GM23248 (cell line): ENCODE data around the gene WWOX. TPM values are rescaled to one million over a fixed set of nuclear protein-coding genes. Genes with fewer than 3 reads are reported as not detected.

Experiments
- DNase-seq: peaks from one replicate; pipeline ENCODE4 v3.0.0-alpha.2; 2015
- H2AFZ ChIP-seq: fragments of 200-600 bp; sonication (generic); 2 replicates; pipeline ENCODE4 v1.6.1; 2016; ENCODE audit warnings: antibody characterized with exemption
- H3F3A ChIP-seq: fragments of 200-600 bp; sonication (generic); 2 replicates; pipeline ENCODE4 v1.6.1; 2016; ENCODE audit warnings: mild to moderate bottlenecking, antibody characterized with exemption, mixed run types; ENCODE audit not compliant: insufficient read depth
- H3K27ac ChIP-seq: fragments of 200-600 bp; sonication (generic); 2 replicates; pipeline ENCODE4 v1.5.1; 2016; ENCODE audit warnings: mild to moderate bottlenecking
- H3K27me3 ChIP-seq: fragments of 200-600 bp; sonication (generic); replicated peaks from 2 replicates; pipeline ENCODE4 v1.6.1; 2016; ENCODE audit warnings: mild to moderate bottlenecking; ENCODE audit not compliant: insufficient read depth
- H3K36me3 ChIP-seq: fragments of 200-600 bp; sonication (generic); 2 replicates; pipeline ENCODE4 v1.6.1; 2016; ENCODE audit warnings: low read depth, mild to moderate bottlenecking
- H3K4me1 ChIP-seq: fragments of 200-600 bp; sonication (generic); 2 replicates; pipeline ENCODE4 v1.6.1; 2016; ENCODE audit warnings: mild to moderate bottlenecking; ENCODE audit not compliant: insufficient read depth
- H3K4me2 ChIP-seq: fragments of 200-600 bp; sonication (generic); one replicate; pipeline ENCODE4 v1.6.1; 2016; ENCODE audit warnings: mild to moderate bottlenecking; ENCODE audit not compliant: unreplicated experiment
- H3K4me3 ChIP-seq: fragments of 200-600 bp; sonication (generic); 2 replicates; pipeline ENCODE4 v1.5.1; 2016; ENCODE audit warnings: mild to moderate bottlenecking
- H3K79me2 ChIP-seq: fragments of 200-600 bp; sonication (generic); 2 replicates; pipeline ENCODE4 v1.6.1; 2016; ENCODE audit warnings: mild to moderate bottlenecking; ENCODE audit not compliant: insufficient read depth
- H3K9ac ChIP-seq: fragments of 200-600 bp; sonication (generic); 2 replicates; pipeline ENCODE4 v1.6.1; 2016; ENCODE audit warnings: mild to moderate bottlenecking
- H3K9me2 ChIP-seq: fragments of 200-600 bp; sonication (generic); 2 replicates; pipeline ENCODE4 v1.6.1; 2016; ENCODE audit warnings: mixed run types, mild to moderate bottlenecking, moderate library complexity; ENCODE audit not compliant: insufficient read depth
- H3K9me3 ChIP-seq: fragments of 200-600 bp; sonication (generic); one replicate; pipeline ENCODE4 v1.6.1; 2017; ENCODE audit warnings: low read depth
- H4K20me1 ChIP-seq: fragments of 200-600 bp; sonication (generic); 2 replicates; pipeline ENCODE4 v1.6.0; 2016; ENCODE audit not compliant: insufficient read depth
- EZH2 ChIP-seq: fragments of 200-600 bp; sonication (generic); IDR thresholded peaks from 2 replicates; pipeline ENCODE4 v1.6.1; 2018; ENCODE audit warnings: antibody characterized with exemption, mild to moderate bottlenecking; ENCODE audit not compliant: insufficient read depth, poor library complexity, severe bottlenecking
- EZH2phosphoT487 ChIP-seq: fragments of 200-600 bp; sonication (generic); IDR thresholded peaks from 2 replicates; pipeline ENCODE4 v1.6.1; 2018; ENCODE audit warnings: antibody characterized with exemption, moderate library complexity, mild to moderate bottlenecking, low read depth; ENCODE audit not compliant: insufficient read depth
- WGBS, 2 experiments: methylation state at CpG; one replicate each; pipeline ENCODE4 v1.1.6; 2015 to 2017; ENCODE audit warnings: low lambda C conversion rate in 2 of 2, low coverage in 1 of 2; ENCODE audit errors: missing lambda C conversion rate in 2 of 2; 5-methylcytosine and 5-hydroxymethylcytosine counted together
- in situ Hi-C: fragments of 300-500 bp; cut with MboI; formaldehyde crosslinking; loops from 2 replicates; pipeline ENCODE4 v1.15.0; 2020
- polyA plus RNA-seq: library from polyadenylated mRNA; unstranded; fragments of >200 nt; fragmentation: Nextera tagmentation; extraction: Ambion mirVana; gene quantifications from 2 replicates; pipeline ENCODE4 v1.2.1, GENCODE V29; 2016
- total RNA-seq: library from RNA; depleted of rRNA; stranded (reverse); fragments of >200 nt; shearing (Covaris generic); gene quantifications from 2 replicates; pipeline ENCODE4 v1.2.3, GENCODE V29; 2014

WWOX gene
- total and polyA plus RNA-seq, 2 experiments from 2014 or later = 4.5 to 6.6 TPM

- no peaks in the 10 kb centered on the region for H4K20me1 ChIP-seq
- no peak for DNase-seq
- H3K36me3 ChIP-seq = no peaks in the 10 kb centered on the region
- no peak overlapping the region for H2AFZ ChIP-seq
- H3K9me3 ChIP-seq = no peaks in the 10 kb centered on the region
- no peaks in the 10 kb centered on the region for H3K9me2 ChIP-seq
- WGBS, 2 experiments = 7 to 9% methylated on average over 9 of the region's 9 CpGs
- no peak overlapping the region for H3K4me3 ChIP-seq
- in situ Hi-C loops = no loop called here
- H3K27me3 ChIP-seq = no peaks in the 10 kb centered on the region
- H3K27ac ChIP-seq = no peak overlapping the region
- H3K4me1 ChIP-seq = no peaks in the 10 kb centered on the region
- H3K9ac ChIP-seq = no peak overlapping the region
- no peak overlapping the region for H3K4me2 ChIP-seq
- TF ChIP-seq EZH2phosphoT487 (no peak), EZH2 (no peak)
- no peaks in the 10 kb centered on the region for H3K79me2 ChIP-seq
- H3F3A ChIP-seq = no peaks in the 10 kb centered on the region
Measured at GRCh38 chr16:78258375-78259065, 159.1 kb downstream of the WWOX start.

- Histone ChIP-seq H3K4me1 (no peaks in the 10 kb centered on the region), H3F3A (no peaks in the 10 kb centered on the region), H3K9me3 (no peaks in the 10 kb centered on the region), H3K4me3 (no peak overlapping the region), H3K36me3 (no peaks in the 10 kb centered on the region), H2AFZ (no peak overlapping the region), H3K27me3 (no peaks in the 10 kb centered on the region), H3K9me2 (no peaks in the 10 kb centered on the region), H3K79me2 (no peaks in the 10 kb centered on the region), H3K9ac (no peak overlapping the region), H4K20me1 (no peaks in the 10 kb centered on the region), H3K4me2 (no peak overlapping the region), H3K27ac (no peak overlapping the region)
- TF ChIP-seq EZH2 (no peak), EZH2phosphoT487 (no peak)
- no peak for DNase-seq
- in situ Hi-C loops = no loop called here
- WGBS, 2 experiments = 47 to 66% methylated on average over 5 of the region's 5 CpGs
Measured at GRCh38 chr16:78259873-78260272, 160.4 kb downstream of the WWOX start.

DNA sequence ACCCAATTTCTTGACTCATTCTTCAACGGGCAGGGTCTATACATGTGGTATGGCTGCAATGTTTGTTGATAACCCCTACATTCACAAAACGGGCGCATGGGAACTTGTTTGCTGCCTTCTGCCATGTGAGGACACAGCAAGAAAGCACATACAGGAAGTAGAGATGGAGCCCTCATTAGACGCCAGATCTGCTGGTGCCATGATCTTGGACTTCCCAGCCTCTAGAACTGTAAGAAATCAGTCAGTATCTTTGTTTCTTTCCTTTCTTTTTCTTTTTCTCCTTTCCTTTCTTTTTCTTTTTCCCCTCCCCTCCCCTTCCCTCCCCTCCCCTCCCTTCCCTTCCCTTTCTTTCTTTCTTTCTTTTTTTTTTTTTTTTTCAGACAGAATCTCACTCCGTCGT lies 165.2 kb downstream of the WWOX start:
- no peaks in the 10 kb centered on the region for H3K79me2 ChIP-seq
- no peaks in the 10 kb centered on the region for H3K36me3 ChIP-seq
- H3K27me3 ChIP-seq = no peaks in the 10 kb centered on the region
- no peak overlapping the region for H3K4me3 ChIP-seq
- H3K4me1 ChIP-seq = no peaks in the 10 kb centered on the region
- H3K4me2 ChIP-seq = no peak overlapping the region
- no peak for TF ChIP-seq EZH2phosphoT487
- TF ChIP-seq EZH2 = no peak
- 76 to 83% methylated on average over 6 of the region's 6 CpGs for WGBS, 2 experiments
- H2AFZ ChIP-seq = no peak overlapping the region
- in situ Hi-C loops = no loop called here
- no peak for DNase-seq
- H3K9me3 ChIP-seq = no peaks in the 10 kb centered on the region
- H3F3A ChIP-seq = no peaks in the 10 kb centered on the region
- no peak overlapping the region for H3K27ac ChIP-seq
- H3K9me2 ChIP-seq = no peaks in the 10 kb centered on the region
- H4K20me1 ChIP-seq = no peaks in the 10 kb centered on the region
- no peak overlapping the region for H3K9ac ChIP-seq

DNA sequence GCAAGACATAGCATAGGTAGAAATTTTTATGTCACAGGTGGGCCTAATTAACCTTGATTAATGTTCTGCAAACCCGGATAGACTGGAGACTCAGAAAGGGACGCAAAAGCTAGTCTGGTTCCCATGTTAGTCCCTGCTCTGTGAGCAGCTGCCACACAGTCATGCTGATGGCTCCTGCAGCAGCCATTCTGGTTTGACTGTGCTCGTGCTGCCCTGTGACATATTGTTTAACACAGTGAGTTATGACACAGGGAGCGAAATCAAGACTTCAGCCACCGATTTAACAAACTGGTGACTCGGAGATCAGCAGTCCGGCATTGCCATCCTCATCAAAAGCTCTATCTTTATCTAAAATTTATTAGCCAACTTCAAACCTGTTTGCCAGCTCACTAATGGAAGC lies 169.8 kb downstream of the WWOX start:
- WGBS, 2 experiments = 45 to 56% methylated on average over 7 of the region's 7 CpGs
- Histone ChIP-seq H3K4me3 (no peak overlapping the region), H2AFZ (no peak overlapping the region), H3K9me2 (no peaks in the 10 kb centered on the region), H3F3A (no peaks in the 10 kb centered on the region), H4K20me1 (no peaks in the 10 kb centered on the region), H3K36me3 (no peaks in the 10 kb centered on the region), H3K9me3 (no peaks in the 10 kb centered on the region), H3K79me2 (no peaks in the 10 kb centered on the region), H3K4me2 (no peak overlapping the region), H3K27ac (no peak overlapping the region), H3K27me3 (no peaks in the 10 kb centered on the region), H3K4me1 (no peaks in the 10 kb centered on the region), H3K9ac (no peak overlapping the region)
- in situ Hi-C loops = no loop called here
- TF ChIP-seq EZH2 = no peak
- no peak for DNase-seq

DNA sequence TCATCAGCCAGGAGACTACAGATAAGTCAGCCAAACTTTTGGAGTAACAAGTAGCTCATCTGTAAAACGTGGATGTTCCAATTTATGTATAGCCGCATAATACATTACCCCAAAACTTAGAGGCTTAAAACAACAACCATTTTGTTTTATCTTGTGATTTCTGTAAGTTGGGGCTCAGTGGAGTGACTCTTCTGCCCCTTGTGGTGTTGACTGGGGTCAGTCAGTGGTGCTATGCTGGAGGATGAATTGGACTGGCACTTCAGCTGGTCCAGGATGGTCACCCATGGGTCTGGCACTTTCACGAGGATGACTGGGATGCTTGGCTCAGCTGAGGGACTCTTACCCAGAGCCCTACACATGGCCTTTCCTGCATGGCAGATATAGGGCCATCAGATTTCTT lies 172.5 kb downstream of the WWOX start:
- H3K9me2 ChIP-seq = no peaks in the 10 kb centered on the region
- no peak overlapping the region for H2AFZ ChIP-seq
- DNase-seq = no peak
- H3K79me2 ChIP-seq = no peaks in the 10 kb centered on the region
- H3K9me3 ChIP-seq = no peaks in the 10 kb centered on the region
- in situ Hi-C loops = no loop called here
- no peaks in the 10 kb centered on the region for H3K36me3 ChIP-seq
- H3K4me1 ChIP-seq = no peaks in the 10 kb centered on the region
- no peaks in the 10 kb centered on the region for H3F3A ChIP-seq
- H3K27ac ChIP-seq = no peak overlapping the region
- 56 to 72% methylated on average over 3 of the region's 3 CpGs for WGBS, 2 experiments
- H3K9ac ChIP-seq = no peak overlapping the region
- H3K4me2 ChIP-seq = no peak overlapping the region
- no peaks in the 10 kb centered on the region for H3K27me3 ChIP-seq
- no peak for TF ChIP-seq EZH2phosphoT487
- no peak for TF ChIP-seq EZH2
- H4K20me1 ChIP-seq = no peaks in the 10 kb centered on the region
- no peak overlapping the region for H3K4me3 ChIP-seq
